HCT116 (cell line): ENCODE measurements around the gene MND1. TPM values are rescaled to one million over a fixed set of nuclear protein-coding genes. Genes with fewer than 3 reads are reported as not detected.

Experiments used
- ATAC-seq: fragments of 200-7000 bp; cut with Tn5 transposase; 2 replicates; pipeline ENCODE4 v1.9.1; 2020; ENCODE audit warnings: mild to moderate bottlenecking, moderate library complexity
- BruUV-seq: library from RNA; stranded (reverse); fragments of 400-500 nt; replicated peaks from 2 replicates; lab custom pipeline; 2021; lab: Mats Ljungman, UMichigan
- CTCF ChIA-PET: fragments of 300-600 bp; sonication (Branson Sonifier 250); formaldehyde crosslinking; loops from one replicate; lab custom pipeline; 2021; ENCODE audit warnings: antibody characterized with exemption; lab: Charles Lee
- POLR2A ChIA-PET: fragments of 300-600, 350-600 bp; sonication (Branson Sonifier 250); formaldehyde crosslinking; loops from one replicate; lab custom pipeline; 2021; ENCODE audit warnings: antibody characterized with exemption; lab: Charles Lee
- RAD21 ChIA-PET, 2 experiments: fragments of 300-600 bp; sonication (Branson Sonifier 250); formaldehyde crosslinking; loops; one replicate each; lab custom pipeline; 2023; ENCODE audit warnings: low total read pairs in 2 of 2; ENCODE audit not compliant: uncharacterized antibody in 2 of 2, unreplicated experiment in 2 of 2, low non-redundant PET in 1 of 2; lab: Charles Lee
- DNase-seq: peaks from one replicate; pipeline ENCODE4 v3.0.0-alpha.2; 2010; ENCODE audit warnings: low read depth, low spot score
- H2AFZ ChIP-seq: fragments of 200-600 bp; shearing (Covaris generic), sonication (generic); 2 replicates; pipeline ENCODE4 v1.6.1; 2017; ENCODE audit warnings: low read depth, mixed run types, mixed read lengths, antibody characterized with exemption, low read length; ENCODE audit not compliant: poor library complexity, severe bottlenecking
- H3K27ac ChIP-seq: 2 replicates; pipeline ENCODE4 v1.5.1; 2012; ENCODE audit warnings: low read depth, low read length
- H3K27me3 ChIP-seq: fragments of 200-600 bp; sonication (generic); 2 replicates; pipeline ENCODE4 v1.6.1; 2016; ENCODE audit warnings: mixed run types, low read length, mixed read lengths; ENCODE audit not compliant: insufficient read depth
- H3K36me3 ChIP-seq, 2 experiments: fragments of 200-500 bp in 1 of 2; fragments of 200-600 bp in 1 of 2; sonication (Bioruptor generic) in 1 of 2; sonication (generic) in 1 of 2; 2 replicates each; pipeline versions ENCODE4 v1.5.1 to v1.6.1; 2014 to 2016; ENCODE audit warnings: low read length in 2 of 2, inconsistent platforms in 1 of 2, mixed read lengths in 1 of 2, mixed run types in 1 of 2; ENCODE audit not compliant: insufficient read depth in 2 of 2, control insufficient read depth in 1 of 2
- H3K4me1 ChIP-seq, 2 experiments: fragments of 200-600 bp in 1 of 2; sonication (generic) in 1 of 2; 2 replicates each; pipeline versions ENCODE4 v1.5.1 to v1.6.1; 2012 to 2017; ENCODE audit warnings: low read length in 2 of 2, inconsistent platforms in 1 of 2, mild to moderate bottlenecking in 1 of 2, mixed read lengths in 1 of 2, mixed run types in 1 of 2, moderate library complexity in 1 of 2; ENCODE audit not compliant: insufficient read depth in 2 of 2, control insufficient read depth in 1 of 2
- H3K4me2 ChIP-seq: fragments of 200-600 bp; sonication (generic); 2 replicates; pipeline ENCODE4 v1.6.1; 2017; ENCODE audit warnings: mixed run types, low read length, mixed read lengths
- H3K4me3 ChIP-seq, 2 experiments: fragments of 200-600 bp in 1 of 2; sonication (generic) in 1 of 2; replicated peaks in 1 of 2; 2 replicates each; pipeline ENCODE4 v1.5.1; 2011 to 2016; ENCODE audit warnings: low read length in 2 of 2, control low read depth in 1 of 2, low read depth in 1 of 2, mild to moderate bottlenecking in 1 of 2, mixed read lengths in 1 of 2, mixed run types in 1 of 2
- H3K79me2 ChIP-seq: fragments of 200-600 bp; sonication (generic); 2 replicates; pipeline ENCODE4 v1.6.1; 2017; ENCODE audit warnings: mild to moderate bottlenecking, mixed run types, low read length, moderate library complexity, mixed read lengths; ENCODE audit not compliant: insufficient read depth
- H3K9ac ChIP-seq: fragments of 200-600 bp; sonication (generic); 2 replicates; pipeline ENCODE4 v1.6.1; 2016; ENCODE audit warnings: low read length, mixed read lengths
- H3K9me2 ChIP-seq: fragments of 200-600 bp; sonication (generic), shearing (Covaris generic); 2 replicates; pipeline ENCODE4 v1.6.1; 2017; ENCODE audit warnings: mixed run types, mild to moderate bottlenecking, moderate library complexity; ENCODE audit not compliant: insufficient read depth
- H3K9me3 ChIP-seq, 2 experiments: fragments of 200-500 bp in 1 of 2; fragments of 200-600 bp in 1 of 2; sonication (Bioruptor generic) in 1 of 2; sonication (generic) in 1 of 2; 2 replicates each; pipeline ENCODE4 v1.6.1; 2014 to 2017; ENCODE audit warnings: low read length in 2 of 2, mixed read lengths in 2 of 2, inconsistent platforms in 1 of 2, low read depth in 1 of 2, mild to moderate bottlenecking in 1 of 2, mixed run types in 1 of 2, moderate library complexity in 1 of 2; ENCODE audit not compliant: control insufficient read depth in 1 of 2, insufficient read depth in 1 of 2
- H4K20me1 ChIP-seq: fragments of 200-600 bp; sonication (generic), shearing (Covaris generic); 2 replicates; pipeline ENCODE4 v1.6.1; 2017; ENCODE audit warnings: mixed run types, mild to moderate bottlenecking, moderate library complexity; ENCODE audit not compliant: insufficient read depth
- CBX3 ChIP-seq: IDR thresholded peaks from 2 replicates; pipeline ENCODE4 v1.6.1; 2012; ENCODE audit warnings: low read depth
- EGR1 ChIP-seq: IDR thresholded peaks from 2 replicates; pipeline ENCODE4 v1.6.1; 2012; ENCODE audit warnings: low read depth
- POLR2AphosphoS5 ChIP-seq: IDR thresholded peaks from 2 replicates; pipeline ENCODE4 v1.6.1; 2011; ENCODE audit warnings: mild to moderate bottlenecking, low read depth, low read length, moderate library complexity
- RAD21 ChIP-seq: IDR thresholded peaks from 2 replicates; pipeline ENCODE4 v1.6.1; 2012; ENCODE audit warnings: low read depth, mild to moderate bottlenecking
- SP1 ChIP-seq: IDR thresholded peaks from 2 replicates; pipeline ENCODE4 v1.6.1; 2012; ENCODE audit warnings: low read depth
- SRF ChIP-seq: IDR thresholded peaks from 2 replicates; pipeline ENCODE4 v1.6.1; 2012; ENCODE audit warnings: low read depth
- YY1 ChIP-seq: IDR thresholded peaks from 2 replicates; pipeline ENCODE4 v1.6.1; 2011; ENCODE audit warnings: low read length, low read depth, moderate library complexity, mild to moderate bottlenecking; ENCODE audit not compliant: insufficient replicate concordance; ENCODE audit errors: extremely low read depth
- intact Hi-C: fragments of 100-400 bp; cut with micrococcal nuclease; formaldehyde crosslinking; loops from 2 replicates; pipeline ENCODE4 v1.10.0; 2022
- total RNA-seq: library from RNA; stranded (reverse); gene quantifications from one replicate; pipeline ENCODE4 v1.2.1, GENCODE V29; 2021; ENCODE audit not compliant: unreplicated experiment
- TF ChIP-seq, protein P1 (sequence below): IDR thresholded peaks from 2 replicates; pipeline ENCODE4 v1.6.1; 2011; ENCODE audit warnings: mild to moderate bottlenecking, low read length, moderate library complexity; ENCODE audit not compliant: insufficient replicate concordance; ENCODE audit errors: extremely low read depth

MND1 gene
- total RNA-seq, 1 experiment from 2014 or later, result 29.9 TPM

DNA sequence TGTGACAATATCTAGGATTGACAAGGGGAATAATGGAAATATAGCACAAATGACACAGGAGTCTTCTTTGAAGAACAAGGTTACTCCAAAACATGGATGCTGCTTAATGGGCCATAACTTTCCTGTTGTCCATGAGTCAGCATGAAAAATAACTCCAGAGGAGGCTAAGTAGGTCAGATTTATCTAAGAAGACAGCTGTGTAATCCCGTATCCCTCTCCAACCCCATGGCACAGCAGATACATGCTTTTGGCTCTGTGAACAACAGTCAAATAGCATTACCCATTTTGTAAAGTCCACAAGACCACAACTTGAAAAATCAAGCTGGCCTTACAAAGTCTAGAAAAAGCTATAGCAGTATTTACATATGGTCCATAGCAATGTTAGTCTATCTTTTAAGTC lies 119.6 kb downstream of the MND1 start:
- Histone ChIP-seq H3K9ac (no peak overlapping the region), H3K36me3 (no peaks in the 10 kb centered on the region), H3K9me2 (no peaks in the 10 kb centered on the region), H3K27me3 (no peaks in the 10 kb centered on the region), H3K4me2 (no peak overlapping the region)
- BruUV-seq, result no TSS peak
- intact Hi-C loops, result no loop called here
- RAD21 ChIA-PET, result no interaction called here
- TF ChIP-seq POLR2AphosphoS5 (no peak), RAD21 (no peak), YY1 (no peak), CBX3 (no peak), EGR1 (no peak), SRF (no peak), SP1 (no peak)
- TF ChIP-seq, protein P1, sequence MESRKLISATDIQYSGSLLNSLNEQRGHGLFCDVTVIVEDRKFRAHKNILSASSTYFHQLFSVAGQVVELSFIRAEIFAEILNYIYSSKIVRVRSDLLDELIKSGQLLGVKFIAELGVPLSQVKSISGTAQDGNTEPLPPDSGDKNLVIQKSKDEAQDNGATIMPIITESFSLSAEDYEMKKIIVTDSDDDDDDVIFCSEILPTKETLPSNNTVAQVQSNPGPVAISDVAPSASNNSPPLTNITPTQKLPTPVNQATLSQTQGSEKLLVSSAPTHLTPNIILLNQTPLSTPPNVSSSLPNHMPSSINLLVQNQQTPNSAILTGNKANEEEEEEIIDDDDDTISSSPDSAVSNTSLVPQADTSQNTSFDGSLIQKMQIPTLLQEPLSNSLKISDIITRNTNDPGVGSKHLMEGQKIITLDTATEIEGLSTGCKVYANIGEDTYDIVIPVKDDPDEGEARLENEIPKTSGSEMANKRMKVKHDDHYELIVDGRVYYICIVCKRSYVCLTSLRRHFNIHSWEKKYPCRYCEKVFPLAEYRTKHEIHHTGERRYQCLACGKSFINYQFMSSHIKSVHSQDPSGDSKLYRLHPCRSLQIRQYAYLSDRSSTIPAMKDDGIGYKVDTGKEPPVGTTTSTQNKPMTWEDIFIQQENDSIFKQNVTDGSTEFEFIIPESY, result no peak
- TF ChIP-seq, all 23 proteins: peak for 0
- ChIA-PET CTCF (no interaction called here), POLR2A (no interaction called here)
- Histone ChIP-seq H3K9me3 (no peaks in the 10 kb centered on the region), H3K79me2 (peaks cover 20% of the 10 kb centered on the region), H3K27ac (no peak overlapping the region), H3K4me1 (peaks cover 19 to 37% of the 10 kb centered on the region in 2 experiments), H2AFZ (peak overlapping the region; percentile 56), H4K20me1 (no peaks in the 10 kb centered on the region), H3K4me3 (no peak overlapping the region)
- ATAC-seq, result no peak
- DNase-seq, result no peak

Other genes with a start within 250 kb of the MND1 start
- gene TRIM2, start 140.2 kb upstream of the MND1 start, total RNA-seq, result 41.4 TPM
- gene TMEM131L, start 121.7 kb downstream of the MND1 start, total RNA-seq, result 19.7 TPM